Kidney (tissue), 14 donors: Measurements from ENCODE around the gene KNCN. TPM values are rescaled to one million over a fixed set of nuclear protein-coding genes. Genes with fewer than 3 reads are reported as not detected.
A peak's percentile ranks its signal among the peaks of the same experiment; 100 is the strongest.

ENCODE experiments used
- DNase-seq, 5 donors: peaks; one replicate each; pipeline ENCODE4 v3.0.0-alpha.2; 2013 to 2020
- FAIRE-seq: peaks from 2 replicates; lab custom pipeline; 2012; peaks lifted over from hg19 to GRCh38; lab: Jason Lieb, UNC
- H3K27ac ChIP-seq, 2 donors: one replicate each; pipeline ENCODE4 v1.7.0; 2013; ENCODE audit warnings: low read depth in 2 of 2, low read length in 2 of 2, inconsistent platforms in 1 of 2
- H3K27me3 ChIP-seq: one replicate; pipeline ENCODE4 v1.7.1; 2013; ENCODE audit warnings: low read length, inconsistent platforms; ENCODE audit not compliant: control insufficient read depth, insufficient read depth
- H3K36me3 ChIP-seq, 3 donors: one replicate each; pipeline versions ENCODE4 v1.7.0 to v1.7.1; 2013; ENCODE audit warnings: low read length in 3 of 3, control low read depth in 1 of 3, inconsistent platforms in 1 of 3; ENCODE audit not compliant: insufficient read depth in 3 of 3, control insufficient read depth in 2 of 3
- H3K4me1 ChIP-seq, 3 donors: one replicate each; pipeline versions ENCODE4 v1.7.0 to v1.7.1; 2013; ENCODE audit warnings: low read length in 3 of 3, inconsistent platforms in 1 of 3, low read depth in 1 of 3; ENCODE audit not compliant: control insufficient read depth in 2 of 3, insufficient read depth in 2 of 3
- H3K4me3 ChIP-seq, 3 donors: one replicate each; pipeline versions ENCODE4 v1.7.0 to v1.8.1; 2013; ENCODE audit warnings: low read length in 3 of 3, control low read depth in 1 of 3, inconsistent platforms in 1 of 3
- H3K9ac ChIP-seq, 3 donors: one replicate each; pipeline versions ENCODE4 v1.7.0 to v1.7.1; 2013; ENCODE audit warnings: low read length in 3 of 3, control low read depth in 1 of 3, inconsistent platforms in 1 of 3
- H3K9me3 ChIP-seq, 3 donors: one replicate each; pipeline versions ENCODE4 v1.7.0 to v1.7.1; 2013; ENCODE audit warnings: low read length in 3 of 3, control low read depth in 1 of 3, inconsistent platforms in 1 of 3; ENCODE audit not compliant: control insufficient read depth in 2 of 3, insufficient read depth in 1 of 3
- intact Hi-C: fragments of 100-400 bp; cut with DNase I; formaldehyde crosslinking; loops from one replicate; pipeline ENCODE4 v1.11.1; 2022
- polyA plus RNA-seq: library from polyadenylated mRNA; stranded (reverse); fragments of 350-450 nt; fragmentation: Illumina TruSeq; extraction: RNeasy Lipid Tissue Mini Kit (QIAGEN cat#74804); gene quantifications from one replicate; pipeline ENCODE4 v1.2.3, GENCODE V29; 2014; ENCODE audit warnings: low read depth, low replicate concordance; ENCODE audit not compliant: insufficient read depth
- total RNA-seq: library from RNA; stranded (reverse); fragmentation: NEBNext Ultra II Directional; extraction: Animal tissue kit (Norgen Biotek cat#: 25700); gene quantifications from one replicate; pipeline ENCODE4 v1.2.1, GENCODE V29; 2021
- TF ChIP-seq, protein P1 (sequence below): IDR thresholded peaks from 3 replicates; pipeline ENCODE4 v1.5.1; 2012; ENCODE audit warnings: mild to moderate bottlenecking, moderate library complexity, borderline replicate concordance; ENCODE audit not compliant: insufficient read depth; ENCODE audit errors: extremely low read depth
- donor health status: control.
- donor health status: control.
- donor health status: control.
- donor health status: control.
- donor health status: control.
- donor health status: DM: yes; HTN: yes; CAD: no.
- donor health status: Normal renal cell carcinoma (clear cell type).

The KNCN gene
- total and polyA plus RNA-seq, 2 donors from 2014 or later = not detected

- Histone ChIP-seq H3K9ac (no peak overlapping the region), H3K27ac (no peak overlapping the region), H3K9me3 (no peaks in the 10 kb centered on the region), H3K4me1 (peaks cover 0 to 6% (median 0%) of the 10 kb centered on the region in 3 donors), H3K36me3 (no peaks in the 10 kb centered on the region), H3K4me3 (no peak overlapping the region), H3K27me3 (peaks cover 4% of the 10 kb centered on the region)
- no peak for FAIRE-seq
- peak in 1 of 5 donors; percentile 37 for DNase-seq
- TF ChIP-seq, protein P1, sequence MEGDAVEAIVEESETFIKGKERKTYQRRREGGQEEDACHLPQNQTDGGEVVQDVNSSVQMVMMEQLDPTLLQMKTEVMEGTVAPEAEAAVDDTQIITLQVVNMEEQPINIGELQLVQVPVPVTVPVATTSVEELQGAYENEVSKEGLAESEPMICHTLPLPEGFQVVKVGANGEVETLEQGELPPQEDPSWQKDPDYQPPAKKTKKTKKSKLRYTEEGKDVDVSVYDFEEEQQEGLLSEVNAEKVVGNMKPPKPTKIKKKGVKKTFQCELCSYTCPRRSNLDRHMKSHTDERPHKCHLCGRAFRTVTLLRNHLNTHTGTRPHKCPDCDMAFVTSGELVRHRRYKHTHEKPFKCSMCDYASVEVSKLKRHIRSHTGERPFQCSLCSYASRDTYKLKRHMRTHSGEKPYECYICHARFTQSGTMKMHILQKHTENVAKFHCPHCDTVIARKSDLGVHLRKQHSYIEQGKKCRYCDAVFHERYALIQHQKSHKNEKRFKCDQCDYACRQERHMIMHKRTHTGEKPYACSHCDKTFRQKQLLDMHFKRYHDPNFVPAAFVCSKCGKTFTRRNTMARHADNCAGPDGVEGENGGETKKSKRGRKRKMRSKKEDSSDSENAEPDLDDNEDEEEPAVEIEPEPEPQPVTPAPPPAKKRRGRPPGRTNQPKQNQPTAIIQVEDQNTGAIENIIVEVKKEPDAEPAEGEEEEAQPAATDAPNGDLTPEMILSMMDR = no peak
- intact Hi-C loops = no loop called here
These were observed 33.4 kb downstream of the KNCN start for GRCh38 chr1:46517932-46518498.

DNA sequence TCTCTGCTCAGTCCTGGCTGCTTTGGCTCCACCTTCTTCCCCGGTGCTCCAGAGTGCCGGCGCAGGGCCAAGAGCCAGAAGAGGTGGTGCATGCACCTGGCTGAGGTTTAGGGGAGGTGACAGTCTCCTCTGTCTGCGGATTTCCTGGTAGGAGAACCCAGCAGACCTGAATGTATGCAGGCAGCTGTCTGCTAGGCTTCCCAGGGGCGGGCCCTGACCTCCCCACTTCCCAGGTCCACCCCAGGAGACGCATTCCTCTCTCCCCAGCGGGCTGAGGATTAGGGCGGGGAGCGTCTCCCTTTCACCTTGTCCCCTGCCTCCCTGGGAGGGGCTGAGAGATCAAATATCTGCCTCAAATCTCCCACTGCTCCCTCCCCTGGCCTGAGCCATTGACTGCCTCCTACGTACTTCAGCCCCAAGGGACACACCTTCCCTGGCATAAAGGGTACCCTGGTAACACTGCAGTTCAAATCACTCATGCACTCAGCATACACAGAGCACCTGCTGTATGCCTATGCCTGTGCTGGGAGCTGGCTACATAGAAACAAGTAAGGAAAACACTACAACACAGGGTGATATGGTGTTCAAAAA, 34.3 kb downstream of the KNCN start:
- H3K4me1 ChIP-seq = peaks cover 0 to 6% (median 0%) of the 10 kb centered on the region in 3 donors
- no peak overlapping the region for H3K27ac ChIP-seq
- H3K4me3 ChIP-seq = no peak overlapping the region
- H3K9me3 ChIP-seq = no peaks in the 10 kb centered on the region
- no peak overlapping the region for H3K9ac ChIP-seq
- H3K36me3 ChIP-seq = no peaks in the 10 kb centered on the region
- TF ChIP-seq, protein P1 = no peak
- DNase-seq (peak in 4 of 5 donors; percentile 54 to 91 (median 60)), FAIRE-seq (no peak)
- H3K27me3 ChIP-seq = peaks cover 4% of the 10 kb centered on the region
- intact Hi-C loops = no loop called here

DNA sequence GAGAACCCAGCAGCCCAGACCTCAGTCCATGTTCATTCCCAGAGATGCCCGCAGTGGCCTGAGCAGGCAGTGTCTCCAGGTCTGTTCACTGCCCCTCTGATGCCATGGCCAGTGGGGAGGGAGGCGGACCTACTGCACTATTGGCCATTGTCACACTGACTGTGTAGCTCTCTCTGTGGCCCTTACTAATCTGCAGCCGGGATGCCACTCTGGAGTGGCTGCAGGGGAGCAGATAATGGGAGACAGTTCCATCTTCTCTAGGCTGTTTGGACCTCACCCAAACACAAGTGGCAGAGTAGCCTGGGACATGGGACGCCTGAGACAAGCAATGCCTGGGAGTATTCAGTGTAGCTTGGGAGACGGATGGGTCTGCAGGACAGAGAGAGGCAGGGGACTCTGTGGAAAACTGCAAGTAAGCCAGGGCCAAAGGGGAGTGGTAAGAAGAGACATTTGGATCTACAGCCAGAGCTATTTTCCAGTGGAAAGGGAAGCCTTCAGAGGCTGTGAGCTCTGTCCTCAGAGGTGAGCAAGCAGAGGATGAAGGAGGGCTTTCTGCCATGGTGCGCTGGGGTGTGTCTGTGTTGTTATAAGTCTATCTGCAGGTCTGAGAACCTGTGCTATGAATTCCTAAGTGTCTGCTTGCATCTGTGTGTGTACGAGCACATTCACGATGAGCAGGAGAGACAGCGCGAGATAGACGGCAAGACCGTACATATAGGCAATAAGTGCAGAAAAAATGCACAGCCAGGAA, 35.1 kb downstream of the KNCN start:
- intact Hi-C loops = no loop called here
- no peak overlapping the region for H3K4me3 ChIP-seq
- no peaks in the 10 kb centered on the region for H3K36me3 ChIP-seq
- peaks cover 0 to 6% (median 0%) of the 10 kb centered on the region in 3 donors for H3K4me1 ChIP-seq
- peaks cover 4% of the 10 kb centered on the region for H3K27me3 ChIP-seq
- H3K9me3 ChIP-seq = no peaks in the 10 kb centered on the region
- FAIRE-seq = no peak
- H3K9ac ChIP-seq = no peak overlapping the region
- TF ChIP-seq, protein P1 = no peak
- peak in 1 of 5 donors; percentile 22 for DNase-seq
- no peak overlapping the region for H3K27ac ChIP-seq
